Measurements from ENCODE around the gene KRT74.

GRCh38 chr12:52529417-52529816 lies 44.2 kb downstream of the KRT74 start:
- no peak for TF ChIP-seq POLR2A (IDR thresholded peaks at IDR 0.05)
- no peak for TF ChIP-seq CTCF (IDR thresholded peaks at IDR 0.05)
- no peak for TF ChIP-seq EP300 (IDR thresholded peaks at IDR 0.05)
